Measurements from ENCODE around the gene GRID1.
"Not testable (repeated sequence)": the region's sequence is repeated elsewhere in the genome, so short reads cannot be mapped to it uniquely, and the experiment has no call there.

Gene GRID1

DNA sequence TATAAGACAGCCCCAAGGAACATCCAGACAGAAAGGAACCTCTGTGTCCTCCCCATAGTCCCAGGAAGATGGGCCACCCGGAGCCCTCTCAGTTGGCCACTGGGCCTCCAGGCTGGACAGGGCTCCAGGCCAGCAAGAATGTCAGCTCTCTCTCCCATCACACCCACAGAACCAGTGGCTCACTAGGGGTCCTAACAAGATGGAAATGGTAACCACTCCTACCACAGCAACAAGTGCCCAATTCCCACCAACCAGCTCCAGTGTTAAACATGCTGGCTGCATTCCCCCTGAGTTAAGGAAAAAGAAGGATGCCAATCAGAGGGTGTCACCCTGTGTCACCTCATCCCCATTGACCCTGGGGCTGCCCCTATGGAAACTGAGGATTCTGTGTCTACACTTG, 333.0 kb downstream of the GRID1 start:
- no peak for DNase-seq (ENCODE audit: low read depth)

DNA sequence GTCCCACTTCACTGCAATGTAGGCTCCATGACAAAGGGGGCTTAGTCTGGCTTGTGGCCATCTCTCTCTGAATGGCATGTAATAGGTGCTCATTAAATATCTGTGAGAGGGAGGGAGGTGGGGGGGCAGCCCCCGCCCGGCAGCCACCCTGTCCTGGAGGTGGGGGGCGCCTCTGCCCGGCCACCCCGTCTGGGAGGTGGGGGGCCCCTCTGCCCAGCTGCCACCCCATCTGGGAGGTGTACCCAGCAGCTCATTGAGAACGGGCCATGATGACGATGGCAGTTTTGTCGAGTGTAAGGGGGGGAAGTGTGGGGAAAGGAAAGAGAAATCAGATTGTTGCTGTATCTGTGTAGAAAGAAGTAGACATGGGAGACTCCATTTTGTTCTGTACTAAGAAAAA, 334.5 kb downstream of the GRID1 start:
- DNase-seq (ENCODE audit: low read depth): not testable (repeated sequence)

DNA sequence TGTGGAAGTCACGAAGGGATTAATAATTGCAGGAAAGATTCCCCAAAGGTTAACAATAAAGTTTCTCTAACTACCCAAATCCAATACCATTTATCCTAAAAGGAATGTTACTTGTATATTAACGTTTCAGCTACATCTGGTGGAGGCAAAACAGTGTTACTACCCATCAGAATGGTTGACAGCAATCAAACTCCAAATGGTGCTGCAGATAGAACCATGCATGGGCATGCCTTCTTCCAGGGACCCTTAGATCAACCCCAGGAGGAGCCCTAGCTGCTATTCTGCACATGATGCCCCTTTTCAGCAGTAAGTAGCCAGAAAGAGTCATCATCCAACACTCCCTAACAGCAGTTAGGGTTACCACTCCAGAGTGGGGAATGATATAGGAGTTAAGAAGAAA, 336.3 kb downstream of the GRID1 start:
- no peak for DNase-seq (ENCODE audit: low read depth)

DNA sequence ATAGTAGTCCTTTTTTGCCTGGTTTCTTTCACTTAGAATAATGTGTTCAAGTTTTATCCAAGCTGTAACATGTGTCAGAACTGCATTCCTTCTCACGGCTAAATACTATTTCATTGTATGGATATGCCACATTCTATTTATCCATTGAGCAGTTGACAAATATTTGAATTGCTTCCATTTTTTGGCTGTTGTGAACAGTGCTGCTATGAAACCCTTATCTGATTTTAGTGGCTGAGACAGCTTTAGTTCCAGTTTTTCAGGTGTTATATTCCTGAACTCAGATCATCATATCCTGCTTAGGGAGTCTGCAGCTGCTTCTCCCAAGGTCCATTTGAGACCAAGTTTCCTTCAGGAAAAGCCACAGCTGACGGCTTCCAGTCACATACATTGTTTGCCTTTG, 339.2 kb downstream of the GRID1 start:
- DNase-seq (ENCODE audit: low read depth): no peak

DNA sequence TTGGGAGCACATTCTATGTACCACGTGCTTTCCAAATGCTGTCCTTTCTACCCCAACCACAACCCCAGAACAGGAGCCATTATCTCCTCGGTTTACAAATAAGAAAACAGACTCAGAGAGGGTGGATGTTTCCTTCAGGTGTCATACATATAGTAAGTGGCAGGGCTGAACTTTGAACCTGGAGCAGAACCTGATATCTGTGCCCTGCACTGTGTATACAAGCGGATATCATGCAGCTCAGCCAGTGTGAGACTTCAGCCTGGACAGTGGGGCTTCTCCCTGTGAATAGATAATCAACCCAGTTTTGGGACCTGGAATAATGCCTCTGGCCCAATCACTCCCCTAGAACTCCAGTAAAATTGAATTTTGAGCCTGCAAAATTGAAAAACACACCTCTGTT, 341.1 kb downstream of the GRID1 start:
- no peak for DNase-seq (ENCODE audit: low read depth)

DNA sequence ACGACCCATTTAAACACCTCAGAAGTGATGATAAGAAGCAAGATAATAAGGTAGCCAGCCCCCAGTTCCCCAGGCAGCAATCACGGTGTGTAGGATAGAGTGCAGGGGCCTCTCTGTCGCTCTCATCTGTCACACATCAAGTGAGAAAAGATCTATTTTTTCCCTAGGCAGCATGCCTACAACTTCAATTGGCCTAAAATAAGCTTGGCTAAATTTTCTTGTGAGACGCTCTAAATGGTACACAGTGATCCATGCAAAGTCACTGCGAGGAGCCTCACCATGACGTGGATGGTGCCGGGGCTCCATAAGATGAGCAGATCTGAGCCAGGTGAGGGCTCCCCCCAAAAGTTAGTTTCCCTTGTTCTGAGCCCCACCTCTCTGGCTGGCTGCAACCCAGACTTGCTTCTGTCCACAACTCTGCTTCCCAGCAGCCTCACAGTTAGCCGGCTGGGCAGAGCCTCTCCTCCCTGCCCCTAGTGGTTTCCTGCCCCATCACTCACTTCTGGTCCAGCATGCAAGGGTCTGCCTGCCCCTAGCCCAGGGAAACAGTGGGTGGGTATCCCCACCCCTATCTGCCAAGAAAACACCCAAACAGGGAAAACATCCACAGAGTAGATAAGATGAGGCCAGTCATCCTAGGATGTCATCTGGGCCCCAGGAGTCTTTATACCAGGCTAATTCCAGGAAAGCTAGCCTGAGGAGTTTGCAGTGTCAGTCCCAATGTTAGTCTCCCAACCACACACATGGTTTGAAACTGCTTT, 342.1 kb downstream of the GRID1 start:
- DNase-seq (ENCODE audit: low read depth): no peak

DNA sequence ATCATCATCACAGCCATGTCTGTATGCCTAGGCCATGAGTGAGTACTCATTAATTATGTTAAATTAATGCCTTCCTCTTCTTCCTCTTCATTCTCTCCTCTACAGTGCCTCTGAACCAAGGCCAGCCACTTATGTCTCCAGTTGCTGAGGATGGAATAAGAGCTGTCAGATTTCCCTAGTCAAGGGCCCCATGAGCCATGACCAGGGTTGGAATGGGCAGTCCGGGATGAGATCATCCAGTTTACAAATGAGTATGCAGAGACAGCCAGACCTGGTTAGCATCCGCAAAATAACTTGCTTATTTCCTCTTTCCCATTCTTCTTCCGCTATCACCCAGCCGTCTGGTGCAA, 342.7 kb downstream of the GRID1 start:
- DNase-seq (ENCODE audit: low read depth): no peak

DNA sequence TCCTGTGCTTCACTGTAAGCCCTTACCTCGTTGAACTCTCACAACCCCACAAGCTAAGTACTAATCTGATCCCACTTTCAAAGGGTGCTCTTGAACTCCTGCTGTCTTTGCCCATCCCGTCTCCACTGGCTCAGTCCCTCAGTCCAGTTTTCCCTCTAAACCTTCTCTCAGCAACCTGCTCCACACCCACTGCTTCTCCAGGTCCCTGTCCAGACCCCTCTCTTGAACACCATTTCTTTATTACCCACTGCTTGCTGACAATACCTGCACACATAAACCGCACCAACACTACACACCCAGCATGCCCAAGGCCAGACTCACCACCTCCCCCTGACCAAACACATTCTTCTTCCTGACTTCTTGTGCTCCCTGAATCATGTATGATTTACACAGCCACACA, 343.3 kb downstream of the GRID1 start:
- DNase-seq (ENCODE audit: low read depth): no peak

DNA sequence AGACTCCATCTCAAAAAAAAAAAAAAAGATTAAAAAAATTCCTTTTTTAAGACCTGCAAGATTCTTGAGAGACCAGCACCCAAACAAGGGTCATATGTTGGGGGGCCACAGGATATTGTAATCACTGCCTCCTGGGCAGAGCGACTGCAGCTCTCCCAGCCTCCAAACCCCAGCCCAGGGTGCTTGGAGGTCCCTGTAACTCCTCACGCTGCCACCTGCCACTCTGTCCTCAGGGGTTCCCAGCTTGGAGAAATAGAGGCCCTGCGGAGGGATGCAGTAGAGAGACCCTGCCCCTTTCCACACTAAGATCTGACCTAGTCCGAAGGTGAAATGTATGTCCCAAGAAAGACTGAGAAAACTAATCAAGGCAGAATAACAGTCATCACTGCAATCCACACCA, 343.7 kb downstream of the GRID1 start:
- DNase-seq (ENCODE audit: low read depth): no peak

DNA sequence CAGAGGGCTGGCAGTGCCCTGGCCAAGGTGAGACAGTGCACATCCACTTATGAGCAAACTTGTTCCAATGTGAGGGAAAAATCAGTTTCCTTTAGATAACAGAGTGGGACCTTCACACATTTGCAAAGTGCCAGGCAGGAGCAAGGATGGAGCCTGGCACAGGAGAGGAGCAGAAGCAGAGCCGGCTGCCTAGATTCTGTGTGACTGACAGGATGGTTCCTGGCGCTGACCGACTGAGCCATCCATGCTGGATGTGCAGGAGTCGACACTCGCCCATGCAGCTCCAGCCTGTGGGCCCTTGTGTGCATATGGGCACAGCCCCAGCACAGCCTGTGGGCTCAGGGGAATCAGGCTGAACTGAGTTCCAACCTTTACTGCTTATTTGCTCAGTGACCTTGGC, 346.5 kb downstream of the GRID1 start:
- no peak for DNase-seq (ENCODE audit: low read depth)

DNA sequence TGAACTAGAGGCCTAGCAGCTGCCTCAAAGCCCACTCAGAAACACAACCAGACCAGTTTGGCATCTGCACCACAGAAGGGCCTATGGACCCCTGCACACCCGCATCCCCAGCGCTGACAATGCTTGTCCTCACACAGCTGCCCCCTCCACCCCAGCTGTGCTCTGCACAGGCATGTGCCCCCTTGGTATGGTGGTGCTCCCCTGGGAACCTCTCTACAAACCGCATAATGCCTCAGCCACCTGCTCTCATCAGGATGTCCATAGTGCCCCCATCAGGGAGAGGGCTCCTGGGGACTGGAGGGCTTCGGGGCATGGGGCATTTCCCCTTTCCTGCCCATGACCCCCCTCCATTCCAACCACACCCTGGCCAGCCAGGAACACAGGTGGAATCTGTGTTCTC, 347.5 kb downstream of the GRID1 start:
- no peak for DNase-seq (ENCODE audit: low read depth)

DNA sequence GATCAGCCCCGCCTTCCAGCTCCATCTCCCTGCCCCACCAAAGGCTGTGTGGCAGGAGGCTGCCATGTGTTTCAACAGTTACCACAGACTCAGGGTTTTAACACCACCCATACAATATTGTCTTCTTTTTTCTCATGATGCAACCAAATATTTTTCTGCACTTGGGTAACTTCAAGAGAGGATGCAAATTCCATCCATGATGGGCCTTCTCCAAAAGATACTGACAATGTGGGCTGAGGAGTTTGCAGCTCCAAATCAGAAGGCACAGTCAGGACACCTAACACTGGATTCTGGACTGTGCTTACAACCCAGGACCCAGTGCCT, 347.9 kb downstream of the GRID1 start:
- no peak for DNase-seq (ENCODE audit: low read depth)

DNA sequence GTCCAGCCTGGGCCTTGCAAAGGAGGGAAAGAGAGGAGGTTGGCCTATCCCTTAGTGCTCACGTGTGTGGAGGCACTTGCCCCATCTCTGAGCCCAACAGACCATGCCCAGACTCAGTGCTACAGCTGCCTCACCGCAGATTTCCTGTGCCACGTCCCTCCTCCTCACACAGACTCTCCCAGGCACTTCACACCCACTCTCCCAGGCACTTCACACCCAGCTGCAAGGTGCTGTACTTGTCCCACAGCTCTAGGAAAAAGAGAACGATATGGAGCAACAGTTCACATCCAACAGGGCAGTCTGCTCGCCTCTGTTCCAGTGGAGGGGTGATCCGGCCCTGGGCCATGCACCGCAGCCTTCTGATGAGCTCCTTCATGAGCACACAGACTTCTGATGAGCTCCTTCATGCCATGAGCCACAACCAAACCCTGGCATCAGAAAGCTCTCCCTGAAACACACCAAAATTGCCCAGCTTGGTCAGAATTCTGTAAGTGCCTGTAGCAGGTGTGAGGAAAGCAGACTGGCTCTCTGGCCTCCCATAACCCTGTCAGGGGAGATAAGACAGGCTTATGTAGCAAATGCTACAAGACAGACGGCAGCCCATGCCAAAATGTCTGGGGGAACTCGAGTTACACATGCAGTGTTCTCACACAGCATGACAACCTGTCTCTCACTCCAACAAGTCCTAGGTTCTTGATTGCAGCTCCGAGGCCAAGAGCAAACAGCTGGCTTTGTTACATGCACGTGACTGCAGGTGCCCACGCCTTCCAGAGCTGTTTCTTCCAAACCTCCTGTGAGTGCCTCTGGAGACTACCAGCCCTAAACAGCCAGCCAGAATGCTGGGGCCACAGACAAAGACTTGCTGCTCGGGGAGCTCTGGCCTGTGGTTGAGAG, 348.5 kb downstream of the GRID1 start:
- DNase-seq (ENCODE audit: low read depth): no peak

DNA sequence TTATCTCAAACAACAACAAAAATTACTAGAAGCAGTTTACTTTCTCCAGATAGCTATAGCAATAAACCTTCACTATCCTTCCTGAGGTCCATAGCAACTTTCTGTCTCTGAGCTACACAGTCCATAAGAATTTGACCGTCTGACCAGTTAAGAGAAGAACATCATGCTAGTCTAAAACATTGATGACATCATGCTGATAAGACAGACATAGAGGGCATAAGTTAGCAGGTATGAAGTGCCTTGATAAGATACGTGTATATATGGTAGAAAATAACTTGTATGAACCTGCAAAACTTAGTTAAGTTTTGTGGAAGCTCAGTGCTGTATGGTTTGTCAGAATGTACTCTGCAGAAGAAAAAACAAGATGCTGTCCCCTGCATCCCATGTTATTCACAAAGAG, 353.0 kb downstream of the GRID1 start:
- DNase-seq (ENCODE audit: low read depth): no peak

DNA sequence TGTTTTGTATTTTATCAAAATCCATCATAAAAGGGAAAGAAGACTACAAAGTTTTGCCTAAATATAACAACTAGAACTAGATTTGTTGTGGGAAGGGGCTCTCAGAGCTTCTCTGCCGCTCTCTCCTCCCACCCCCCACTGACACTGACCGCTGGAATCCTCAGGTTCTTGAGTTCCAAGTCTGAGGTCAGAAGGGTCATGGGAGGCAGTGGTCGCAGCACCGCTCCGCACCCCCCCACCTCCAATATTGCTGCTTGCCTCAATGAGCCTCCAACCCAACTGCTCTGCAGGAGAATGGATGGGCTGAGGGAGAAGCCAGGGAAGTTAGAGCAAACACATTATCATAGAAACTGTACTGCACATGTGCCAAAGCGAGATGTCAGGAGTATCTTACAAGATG, 359.4 kb downstream of the GRID1 start:
- no peak for DNase-seq (ENCODE audit: low read depth)

DNA sequence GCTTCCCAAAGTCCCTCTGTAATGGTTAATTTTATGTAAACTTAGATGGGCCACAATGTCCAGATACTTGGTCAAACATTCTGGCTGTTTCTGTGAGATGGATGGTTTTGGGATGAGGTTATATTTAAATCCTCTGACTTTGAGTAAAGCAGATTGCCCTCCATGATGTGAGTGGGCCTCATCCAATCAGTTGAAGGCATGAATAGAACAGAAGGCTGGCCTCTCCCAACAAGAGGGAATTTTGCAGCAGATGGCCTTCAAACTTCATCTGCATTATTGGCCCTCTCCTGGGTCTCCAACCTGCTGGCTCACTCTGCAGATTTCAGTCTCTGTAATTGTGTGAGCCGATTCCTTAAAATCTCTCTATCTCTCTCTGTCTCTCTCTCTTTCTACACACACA, 362.3 kb downstream of the GRID1 start:
- no peak for DNase-seq (ENCODE audit: low read depth)

DNA sequence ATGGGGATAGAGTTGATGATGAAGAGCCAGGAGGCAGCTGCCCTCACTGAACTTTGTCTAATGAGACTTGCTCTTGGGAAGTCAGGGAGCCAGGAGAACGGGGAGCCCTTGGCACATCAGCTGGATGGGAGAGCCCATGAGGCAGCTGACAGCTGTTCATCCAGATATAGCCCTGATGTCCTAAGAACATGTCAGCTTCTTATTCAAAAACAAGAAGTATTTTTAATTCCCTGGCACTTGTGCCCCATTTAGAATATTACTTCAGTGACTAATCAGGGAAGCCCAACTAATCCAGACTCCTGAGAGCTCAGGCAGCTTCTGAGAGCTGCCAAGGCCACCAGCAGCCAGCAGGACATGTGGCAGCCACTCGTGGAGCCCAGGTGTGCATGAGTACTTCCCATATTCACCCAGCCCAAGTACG, 363.4 kb downstream of the GRID1 start:
- DNase-seq (ENCODE audit: low read depth): no peak

DNA sequence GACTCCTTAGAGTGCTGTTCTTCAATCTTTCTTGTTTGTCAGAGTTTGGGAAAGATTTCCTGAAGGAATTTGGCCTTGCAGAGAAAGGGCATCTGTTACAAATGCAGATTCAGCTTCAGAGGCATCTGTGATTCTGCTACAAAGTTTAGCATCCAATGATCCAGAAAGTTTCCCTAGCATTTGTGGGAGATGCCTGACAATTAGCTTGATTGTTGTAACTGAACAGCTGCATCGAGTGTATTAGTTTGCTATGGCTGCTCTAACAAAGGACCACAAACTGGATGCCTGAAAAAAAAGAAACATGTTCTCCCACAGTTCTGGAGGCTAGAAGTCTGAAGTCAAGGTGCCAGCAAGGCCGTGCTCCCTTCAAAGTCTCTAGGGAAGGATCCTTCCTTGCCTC, 365.1 kb downstream of the GRID1 start:
- DNase-seq (ENCODE audit: low read depth): no peak

DNA sequence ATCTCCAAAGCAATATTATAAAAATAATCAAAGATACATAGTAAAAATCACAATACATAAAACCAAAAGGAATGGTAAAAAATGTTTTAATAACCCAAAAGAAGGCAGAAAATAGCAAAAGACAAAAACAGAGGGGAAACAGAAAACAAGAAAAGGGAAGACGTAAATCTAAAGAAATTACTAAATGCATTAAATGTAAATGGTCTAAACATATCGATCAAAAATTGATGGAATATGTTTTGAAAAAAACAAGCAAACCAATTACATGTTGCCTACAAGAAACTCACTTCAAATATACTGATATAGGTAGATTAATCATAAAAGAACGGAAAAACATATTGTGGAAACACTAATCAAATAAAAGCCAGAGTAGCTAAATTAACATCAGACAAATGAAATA, 369.1 kb downstream of the GRID1 start:
- DNase-seq (ENCODE audit: low read depth): no peak

DNA sequence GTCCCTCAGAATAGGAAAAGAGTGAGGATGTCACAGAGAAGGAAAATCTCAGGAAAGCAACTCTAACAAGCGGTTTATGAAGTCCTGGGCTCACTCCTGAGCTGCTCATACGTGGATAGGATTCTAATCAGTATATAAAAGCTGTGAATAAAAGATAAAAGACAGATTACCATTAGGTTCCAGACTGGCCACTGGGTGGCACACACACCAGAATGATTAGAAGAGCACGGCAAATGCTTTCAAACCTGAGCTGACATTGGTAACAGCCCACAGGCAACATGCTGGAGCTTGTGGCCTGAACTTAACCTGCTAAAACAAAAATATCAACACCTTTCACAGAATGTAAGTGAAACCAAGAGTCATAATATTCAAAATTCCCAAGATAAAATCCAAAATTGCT, 370.8 kb downstream of the GRID1 start:
- DNase-seq (ENCODE audit: low read depth): no peak

DNA sequence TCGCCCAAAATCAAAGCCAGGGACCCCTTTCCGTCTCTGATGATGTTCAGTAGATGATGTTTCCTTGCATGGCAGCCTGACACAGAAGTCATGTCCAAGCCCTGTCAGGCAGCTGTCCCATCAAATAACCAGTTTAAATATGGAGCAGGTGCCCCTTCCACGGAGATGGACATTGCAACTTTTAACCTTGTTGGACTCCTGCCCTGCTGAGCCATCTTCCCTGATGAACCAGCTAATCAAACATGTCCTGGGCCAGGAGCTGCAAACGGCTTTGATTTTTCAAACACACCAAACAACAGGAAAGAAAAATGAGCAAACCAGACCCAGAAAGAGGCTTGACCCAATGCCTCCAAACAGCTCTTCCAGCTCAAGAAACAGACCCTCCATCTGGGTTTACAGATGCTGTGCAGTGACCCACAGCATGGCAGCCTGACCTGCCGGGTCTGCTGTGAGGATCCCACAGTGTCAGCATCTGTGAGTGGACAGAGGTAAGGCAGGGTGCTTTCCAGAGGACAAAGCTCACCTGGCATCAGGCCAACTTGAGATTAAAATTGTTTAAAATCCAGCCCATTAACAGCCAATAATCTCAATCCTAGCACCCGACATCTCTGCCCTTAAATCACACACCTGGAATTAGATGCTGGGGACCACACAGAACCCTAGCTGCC, 372.6 kb downstream of the GRID1 start:
- no peak for DNase-seq (ENCODE audit: low read depth)

DNA sequence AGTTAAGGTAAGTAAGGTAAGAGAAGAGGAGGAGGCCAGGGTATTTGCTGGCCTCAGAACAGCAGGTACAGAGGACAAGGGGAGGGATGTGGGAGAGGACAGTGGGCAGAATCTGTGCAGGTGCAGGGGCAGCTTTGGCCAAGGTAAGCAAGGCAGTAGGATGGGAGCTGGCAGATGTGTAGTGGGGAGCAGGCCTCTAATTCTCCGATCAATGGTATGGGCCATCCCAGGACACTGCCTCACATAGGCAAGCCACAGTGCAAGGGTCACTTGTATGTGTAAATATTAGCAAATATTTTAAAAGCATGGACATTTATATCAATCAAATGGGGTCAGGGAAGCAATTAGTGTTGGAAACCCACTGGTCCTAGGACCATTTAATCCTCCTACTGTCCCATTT, 373.5 kb downstream of the GRID1 start:
- DNase-seq (ENCODE audit: low read depth): no peak

DNA sequence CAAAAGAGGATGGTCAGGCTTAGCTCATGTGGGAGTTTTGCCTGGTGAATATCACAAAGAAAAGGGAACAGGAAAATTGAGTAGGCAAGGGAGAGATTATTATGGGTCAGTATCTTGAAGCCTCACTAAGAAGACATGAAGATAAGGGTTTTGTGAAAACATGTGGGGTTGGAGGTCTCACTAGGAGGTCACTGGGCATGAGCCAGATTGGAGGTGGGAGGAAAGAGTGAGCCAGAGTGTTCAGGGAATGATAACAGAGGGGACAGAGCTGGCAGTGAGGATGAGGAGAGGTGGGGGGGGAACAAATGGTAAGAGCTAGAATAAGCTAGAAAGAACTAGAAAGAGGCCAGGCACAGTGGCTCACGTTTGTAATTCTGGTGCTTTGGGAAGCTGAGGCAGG, 374.3 kb downstream of the GRID1 start:
- DNase-seq (ENCODE audit: low read depth): no peak
